Kidney tubule cell (primary cell): ENCODE results near the gene GAL3ST3.
"Not testable (repeated sequence)": the region's sequence is repeated elsewhere in the genome, so short reads cannot be mapped to it uniquely, and the experiment has no call there.

Experiments used
- DNase-seq: peaks from one replicate; pipeline ENCODE4 v3.0.0-alpha.2; 2018; ENCODE audit warnings: low spot score

GAL3ST3 gene

GRCh38 chr11:66012946-66013761, 35.8 kb downstream of the GAL3ST3 start:
- DNase-seq: peak; percentile 84

GRCh38 chr11:66012371-66012945, 36.5 kb downstream of the GAL3ST3 start:
- DNase-seq: peak; percentile 20

DNA sequence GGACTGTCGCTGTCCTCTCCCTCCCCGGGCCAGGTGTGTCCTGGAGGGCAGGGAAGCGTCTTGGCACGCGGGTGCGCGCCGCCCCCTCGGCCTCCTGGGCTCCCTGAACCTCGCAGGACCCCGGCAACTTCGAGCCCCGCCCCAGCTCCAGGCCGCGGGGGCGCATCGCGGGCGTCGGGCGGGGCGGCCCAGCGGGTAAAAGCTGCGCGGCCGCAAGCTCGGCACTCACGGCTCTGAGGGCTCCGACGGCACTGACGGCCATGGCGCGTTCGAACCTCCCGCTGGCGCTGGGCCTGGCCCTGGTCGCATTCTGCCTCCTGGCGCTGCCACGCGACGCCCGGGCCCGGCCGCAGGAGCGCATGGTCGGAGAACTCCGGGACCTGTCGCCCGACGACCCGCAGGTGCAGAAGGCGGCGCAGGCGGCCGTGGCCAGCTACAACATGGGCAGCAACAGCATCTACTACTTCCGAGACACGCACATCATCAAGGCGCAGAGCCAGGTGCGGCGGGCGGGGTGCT, 37.1 kb downstream of the GAL3ST3 start, which contains the start of gene CST6:
Gene CST6 (plus strand): TSS at position 224 of the 519 bp plus-strand sequence. CDS start 37 bp downstream, at position 261.
- DNase-seq: peak; percentile 38

DNA sequence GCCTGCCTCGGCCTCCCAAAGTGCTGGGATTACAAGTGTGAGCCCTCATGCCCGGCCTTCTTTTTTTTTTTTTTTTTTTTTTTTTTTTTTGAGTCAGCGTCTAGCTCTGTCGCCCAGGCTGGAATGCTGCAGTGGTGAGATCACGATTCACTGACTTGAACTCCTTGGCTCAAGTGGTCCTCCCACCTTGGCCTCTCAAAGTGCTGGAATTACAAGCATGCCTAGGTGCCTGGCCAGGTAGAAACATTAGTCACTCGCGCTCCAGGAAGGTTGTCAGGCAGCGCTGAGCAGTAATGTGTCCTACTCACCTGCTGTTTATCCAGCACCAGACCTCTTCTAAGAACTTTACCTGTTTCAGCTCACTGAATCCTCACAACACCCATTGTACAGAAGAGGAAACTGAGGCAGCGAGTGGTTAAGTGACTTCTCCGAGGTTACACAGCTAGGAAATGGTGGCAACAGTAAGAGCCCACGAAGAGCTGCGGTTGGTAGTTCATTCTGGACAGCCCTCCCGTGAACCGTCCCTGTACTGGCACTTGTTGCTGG, 37.6 kb downstream of the GAL3ST3 start:
- peak; percentile 99 for DNase-seq

GRCh38 chr11:66010036-66010435, 38.9 kb downstream of the GAL3ST3 start:
- DNase-seq: not testable (repeated sequence)

- DNase-seq: peak; percentile 78
These were observed 40.4 kb downstream of the GAL3ST3 start for GRCh38 chr11:66008468-66009101.

DNA sequence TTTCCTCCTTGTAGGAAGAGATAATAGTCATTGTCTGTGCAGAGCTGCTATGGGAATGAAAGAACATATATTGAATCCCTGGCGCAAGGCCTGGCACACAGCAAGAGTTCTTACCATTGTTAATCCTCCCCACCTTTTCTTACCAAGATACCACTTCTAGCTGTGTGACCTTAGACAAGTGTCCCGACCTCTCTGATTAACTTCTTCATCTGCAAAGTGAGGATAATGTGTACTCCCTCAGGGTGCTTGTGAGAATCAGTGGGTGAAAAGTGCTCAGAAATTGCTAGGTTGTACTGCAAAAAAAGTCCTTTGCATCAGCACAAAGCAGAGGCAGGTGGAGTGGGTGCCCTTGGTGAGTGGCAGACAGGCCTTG, 40.9 kb downstream of the GAL3ST3 start:
- DNase-seq: no peak

GRCh38 chr11:66007201-66007634, 41.7 kb downstream of the GAL3ST3 start:
- DNase-seq: no peak

GRCh38 chr11:66006891-66007176, 42.1 kb downstream of the GAL3ST3 start:
- peak; percentile 75 for DNase-seq

- peak; percentile 14 for DNase-seq
These were observed 42.6 kb downstream of the GAL3ST3 start for GRCh38 chr11:66006134-66006890.

GRCh38 chr11:66004186-66004585, 44.8 kb downstream of the GAL3ST3 start:
- no peak for DNase-seq

- no peak for DNase-seq
These were observed 45.7 kb downstream of the GAL3ST3 start for GRCh38 chr11:66003291-66003690.

DNA sequence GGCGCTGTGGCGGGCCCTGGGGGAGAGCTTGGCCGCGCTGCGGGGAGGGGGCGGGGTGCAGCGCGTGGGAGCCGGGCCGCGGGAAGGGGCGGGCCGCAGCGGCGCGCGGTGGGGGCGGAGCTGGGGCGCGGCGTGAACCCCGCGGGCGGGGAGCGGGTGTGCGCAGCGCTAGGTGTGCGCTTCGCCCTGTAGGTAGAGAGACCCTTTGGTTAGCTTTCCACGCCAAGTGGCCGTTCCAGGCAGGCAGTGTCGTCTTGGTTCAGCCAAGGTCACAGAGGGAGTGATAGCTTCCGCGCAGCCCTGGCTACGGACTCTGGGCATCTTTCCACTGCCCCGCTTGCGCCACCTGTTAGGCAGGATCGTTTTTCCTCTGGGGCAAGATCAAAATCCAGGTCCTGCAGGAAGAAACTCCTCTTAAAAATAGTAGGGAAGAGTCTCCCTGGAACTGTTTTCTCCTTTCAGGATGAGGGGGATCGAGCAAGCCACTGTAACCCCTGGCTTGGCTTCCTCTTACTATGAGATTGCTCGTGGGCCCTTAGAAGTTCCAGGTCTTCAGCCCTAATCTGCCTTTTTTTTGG, 46.2 kb downstream of the GAL3ST3 start:
- DNase-seq: no peak

GRCh38 chr11:66001942-66002647, 46.9 kb downstream of the GAL3ST3 start, which contains the start of the genes BANF1 and EIF1AD:
Gene BANF1 (plus strand): TSS chr11:66002503. CDS start chr11:66003251, 748 bp downstream.
Gene EIF1AD (minus strand): TSS chr11:66002157. CDS start chr11:66000389, 1,768 bp downstream.
- DNase-seq: peak; percentile 98

- DNase-seq: no peak
These were observed 51.7 kb downstream of the GAL3ST3 start for GRCh38 chr11:65997286-65997685.

- DNase-seq: no peak
These were observed 56.9 kb downstream of the GAL3ST3 start for GRCh38 chr11:65992056-65992455.
